Thyroid gland (tissue), 4 donors: ENCODE measurements around the gene SMIM24.

ENCODE experiments used
- POLR2A ChIP-seq, 2 donors: fragments of 450-650 bp; IDR thresholded peaks; one replicate each; pipeline ENCODE4 v1.6.1; 2017; ENCODE audit warnings: antibody characterized with exemption in 2 of 2, mild to moderate bottlenecking in 2 of 2, moderate library complexity in 1 of 2
- TF ChIP-seq, protein P1 (sequence below), 6 experiments: fragments of 200-600 bp in 3 of 6; fragments of 450-650 bp in 3 of 6; sonication (generic) in 3 of 6; IDR thresholded peaks; one replicate each; pipeline ENCODE4 v1.5.1; 2016 to 2019; ENCODE audit warnings: antibody characterized with exemption in 6 of 6, mild to moderate bottlenecking in 2 of 6, inconsistent platforms in 1 of 6, moderate library complexity in 1 of 6

- TF ChIP-seq, protein P1, sequence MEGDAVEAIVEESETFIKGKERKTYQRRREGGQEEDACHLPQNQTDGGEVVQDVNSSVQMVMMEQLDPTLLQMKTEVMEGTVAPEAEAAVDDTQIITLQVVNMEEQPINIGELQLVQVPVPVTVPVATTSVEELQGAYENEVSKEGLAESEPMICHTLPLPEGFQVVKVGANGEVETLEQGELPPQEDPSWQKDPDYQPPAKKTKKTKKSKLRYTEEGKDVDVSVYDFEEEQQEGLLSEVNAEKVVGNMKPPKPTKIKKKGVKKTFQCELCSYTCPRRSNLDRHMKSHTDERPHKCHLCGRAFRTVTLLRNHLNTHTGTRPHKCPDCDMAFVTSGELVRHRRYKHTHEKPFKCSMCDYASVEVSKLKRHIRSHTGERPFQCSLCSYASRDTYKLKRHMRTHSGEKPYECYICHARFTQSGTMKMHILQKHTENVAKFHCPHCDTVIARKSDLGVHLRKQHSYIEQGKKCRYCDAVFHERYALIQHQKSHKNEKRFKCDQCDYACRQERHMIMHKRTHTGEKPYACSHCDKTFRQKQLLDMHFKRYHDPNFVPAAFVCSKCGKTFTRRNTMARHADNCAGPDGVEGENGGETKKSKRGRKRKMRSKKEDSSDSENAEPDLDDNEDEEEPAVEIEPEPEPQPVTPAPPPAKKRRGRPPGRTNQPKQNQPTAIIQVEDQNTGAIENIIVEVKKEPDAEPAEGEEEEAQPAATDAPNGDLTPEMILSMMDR (IDR thresholded peaks at IDR 0.05) = no peak
- no peak for TF ChIP-seq POLR2A (IDR thresholded peaks at IDR 0.05)
These were observed 1.0 kb downstream of the SMIM24 start for GRCh38 chr19:3479177-3479833.
